ENCODE results near the gene MACROD1.

The MACROD1 gene

DNA sequence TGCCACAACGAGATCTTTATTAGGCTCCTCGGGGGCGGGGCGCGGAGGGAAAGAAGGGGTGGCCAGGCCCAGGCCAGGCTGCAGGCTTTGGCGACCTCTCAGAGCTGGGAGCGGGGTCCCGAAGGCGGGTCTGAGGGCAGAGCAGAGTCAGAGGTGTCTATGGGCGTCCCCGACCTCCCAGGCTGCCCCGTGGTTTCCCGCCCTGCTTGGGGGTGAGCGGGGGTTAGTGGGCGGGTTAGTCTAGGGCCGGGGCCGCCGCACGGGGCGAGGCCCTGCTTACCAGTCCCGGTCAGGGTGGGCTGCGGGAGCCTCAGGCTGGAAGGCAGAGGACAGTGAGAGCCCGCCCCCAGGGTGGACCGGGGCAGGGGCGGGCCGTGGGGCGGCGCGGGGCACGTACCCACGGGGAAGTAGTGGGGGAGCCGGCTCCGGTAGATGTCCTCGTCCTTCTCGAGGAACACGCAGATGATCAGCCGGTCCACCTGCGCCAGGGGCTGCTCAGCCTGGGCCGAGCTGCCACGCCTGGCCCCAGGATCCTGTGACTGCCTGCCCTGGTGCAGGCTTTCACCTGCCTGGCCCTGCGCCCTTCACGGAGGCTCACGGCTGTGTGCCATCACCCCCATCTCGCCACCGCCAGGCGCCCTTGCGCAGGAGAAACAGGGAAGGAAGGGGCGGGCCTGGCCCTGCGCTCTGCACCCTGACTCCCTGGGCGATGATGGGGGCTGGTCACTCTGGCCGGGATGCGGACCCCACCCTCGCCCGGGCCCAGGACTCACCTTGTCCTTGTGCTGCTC, 167.2 kb downstream of the MACROD1 start:
- Histone ChIP-seq H3K4me1 (no peaks in the 10 kb centered on the region), H3K79me2 (no peaks in the 10 kb centered on the region), H3K4me3 (ENCODE audit: low read depth, low read length) (no peak overlapping the region), H3K36me3 (ENCODE audit: control insufficient read depth, insufficient read depth, low read length) (no peaks in the 10 kb centered on the region), H2AFZ (no peak overlapping the region), H3K9ac (no peak overlapping the region), H3K27me3 (ENCODE audit: control insufficient read depth, insufficient read depth, low read length) (no peaks in the 10 kb centered on the region), H3K4me2 (ENCODE audit: low read length) (no peak overlapping the region), H3K9me3 (ENCODE audit: control insufficient read depth, low read length) (no peaks in the 10 kb centered on the region), H3K27ac (no peak overlapping the region)
- TF ChIP-seq, protein P1, sequence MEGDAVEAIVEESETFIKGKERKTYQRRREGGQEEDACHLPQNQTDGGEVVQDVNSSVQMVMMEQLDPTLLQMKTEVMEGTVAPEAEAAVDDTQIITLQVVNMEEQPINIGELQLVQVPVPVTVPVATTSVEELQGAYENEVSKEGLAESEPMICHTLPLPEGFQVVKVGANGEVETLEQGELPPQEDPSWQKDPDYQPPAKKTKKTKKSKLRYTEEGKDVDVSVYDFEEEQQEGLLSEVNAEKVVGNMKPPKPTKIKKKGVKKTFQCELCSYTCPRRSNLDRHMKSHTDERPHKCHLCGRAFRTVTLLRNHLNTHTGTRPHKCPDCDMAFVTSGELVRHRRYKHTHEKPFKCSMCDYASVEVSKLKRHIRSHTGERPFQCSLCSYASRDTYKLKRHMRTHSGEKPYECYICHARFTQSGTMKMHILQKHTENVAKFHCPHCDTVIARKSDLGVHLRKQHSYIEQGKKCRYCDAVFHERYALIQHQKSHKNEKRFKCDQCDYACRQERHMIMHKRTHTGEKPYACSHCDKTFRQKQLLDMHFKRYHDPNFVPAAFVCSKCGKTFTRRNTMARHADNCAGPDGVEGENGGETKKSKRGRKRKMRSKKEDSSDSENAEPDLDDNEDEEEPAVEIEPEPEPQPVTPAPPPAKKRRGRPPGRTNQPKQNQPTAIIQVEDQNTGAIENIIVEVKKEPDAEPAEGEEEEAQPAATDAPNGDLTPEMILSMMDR (IDR thresholded peaks at IDR 0.05): no peak

DNA sequence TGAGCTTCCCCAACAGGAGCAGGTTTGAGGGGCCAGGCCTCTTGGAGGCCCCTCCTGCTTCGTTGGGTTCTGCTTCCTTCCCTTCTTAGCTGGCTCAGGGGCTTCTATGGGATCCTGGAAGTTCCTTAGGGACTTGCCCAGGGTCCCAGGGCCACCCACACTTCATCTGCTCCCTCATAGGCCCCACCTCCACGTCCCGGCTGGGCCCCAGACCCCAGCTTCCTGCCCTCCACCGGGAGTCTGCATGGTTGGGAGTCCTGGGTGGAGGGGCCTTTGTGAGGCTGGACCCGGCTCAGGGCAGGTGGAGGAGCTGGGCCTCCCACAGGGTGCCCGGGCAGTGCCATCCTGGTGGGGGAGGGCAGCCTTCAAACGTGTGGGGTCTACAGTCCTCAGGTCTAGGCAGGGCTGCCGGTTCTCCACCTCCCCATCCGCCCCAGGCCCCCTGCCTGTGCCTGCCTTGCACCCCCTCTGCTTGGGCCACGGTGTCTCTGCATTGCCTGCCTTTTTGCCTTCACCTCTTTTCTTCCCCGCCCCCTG, 168.0 kb downstream of the MACROD1 start:
- Histone ChIP-seq H3K27me3 (ENCODE audit: control insufficient read depth, insufficient read depth, low read length) (no peaks in the 10 kb centered on the region), H3K79me2 (no peaks in the 10 kb centered on the region), H3K4me3 (ENCODE audit: low read depth, low read length) (no peak overlapping the region), H3K4me2 (ENCODE audit: low read length) (no peak overlapping the region), H3K9ac (no peak overlapping the region), H2AFZ (no peak overlapping the region), H3K4me1 (no peaks in the 10 kb centered on the region), H3K27ac (no peak overlapping the region), H3K9me3 (ENCODE audit: control insufficient read depth, low read length) (no peaks in the 10 kb centered on the region), H3K36me3 (ENCODE audit: control insufficient read depth, insufficient read depth, low read length) (no peaks in the 10 kb centered on the region)
- TF ChIP-seq, protein P1 (IDR thresholded peaks at IDR 0.05): no peak

DNA sequence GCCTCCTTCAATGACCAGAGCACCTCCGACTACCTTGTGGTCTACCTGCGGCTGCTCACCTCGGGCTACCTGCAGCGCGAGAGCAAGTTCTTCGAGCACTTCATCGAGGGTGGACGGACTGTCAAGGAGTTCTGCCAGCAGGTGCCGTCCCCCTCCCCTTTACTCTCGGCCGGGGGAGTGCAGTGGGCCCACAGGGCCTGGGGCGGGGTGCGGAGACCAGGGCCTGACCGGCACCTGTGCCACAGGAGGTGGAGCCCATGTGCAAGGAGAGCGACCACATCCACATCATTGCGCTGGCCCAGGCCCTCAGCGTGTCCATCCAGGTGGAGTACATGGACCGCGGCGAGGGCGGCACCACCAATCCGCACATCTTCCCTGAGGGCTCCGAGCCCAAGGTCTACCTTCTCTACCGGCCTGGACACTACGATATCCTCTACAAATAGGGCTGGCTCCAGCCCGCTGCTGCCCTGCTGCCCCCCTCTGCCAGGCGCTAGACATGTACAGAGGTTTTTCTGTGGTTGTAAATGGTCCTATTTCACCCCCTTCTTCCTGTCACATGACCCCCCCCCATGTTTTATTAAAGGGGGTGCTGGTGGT, 168.7 kb downstream of the MACROD1 start:
- Histone ChIP-seq H3K4me1 (no peaks in the 10 kb centered on the region), H2AFZ (no peak overlapping the region), H3K27me3 (ENCODE audit: control insufficient read depth, insufficient read depth, low read length) (no peaks in the 10 kb centered on the region), H3K27ac (no peak overlapping the region), H3K4me2 (ENCODE audit: low read length) (no peak overlapping the region), H3K9ac (no peak overlapping the region), H3K4me3 (ENCODE audit: low read depth, low read length) (no peak overlapping the region), H3K79me2 (no peaks in the 10 kb centered on the region), H3K36me3 (ENCODE audit: control insufficient read depth, insufficient read depth, low read length) (no peaks in the 10 kb centered on the region), H3K9me3 (ENCODE audit: control insufficient read depth, low read length) (no peaks in the 10 kb centered on the region)
- TF ChIP-seq, protein P1 (IDR thresholded peaks at IDR 0.05): no peak

DNA sequence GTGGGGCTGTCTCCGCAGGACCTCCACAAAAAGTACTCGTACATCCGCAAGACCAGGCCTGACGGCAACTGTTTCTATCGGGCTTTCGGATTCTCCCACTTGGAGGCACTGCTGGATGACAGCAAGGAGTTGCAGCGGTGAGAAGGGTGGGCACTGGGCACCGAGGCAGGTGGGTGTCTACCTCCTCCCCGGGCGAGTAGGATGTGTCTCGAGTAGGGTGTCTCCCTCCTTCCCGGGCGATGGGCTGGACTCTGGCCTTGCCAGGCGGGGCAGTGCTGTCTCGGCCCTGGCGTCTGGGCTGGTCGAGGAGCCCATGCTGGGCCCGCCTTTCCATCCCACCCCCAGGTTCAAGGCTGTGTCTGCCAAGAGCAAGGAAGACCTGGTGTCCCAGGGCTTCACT, 169.4 kb downstream of the MACROD1 start:
- no peak overlapping the region for H2AFZ ChIP-seq
- H3K4me2 ChIP-seq (ENCODE audit: low read length): no peak overlapping the region
- H3K27ac ChIP-seq: no peak overlapping the region
- no peaks in the 10 kb centered on the region for H3K79me2 ChIP-seq
- no peak overlapping the region for H3K9ac ChIP-seq
- H3K27me3 ChIP-seq (ENCODE audit: control insufficient read depth, insufficient read depth, low read length): no peaks in the 10 kb centered on the region
- TF ChIP-seq, protein P1 (IDR thresholded peaks at IDR 0.05): no peak
- H3K9me3 ChIP-seq (ENCODE audit: control insufficient read depth, low read length): no peaks in the 10 kb centered on the region
- no peaks in the 10 kb centered on the region for H3K36me3 ChIP-seq (ENCODE audit: control insufficient read depth, insufficient read depth, low read length)
- no peaks in the 10 kb centered on the region for H3K4me1 ChIP-seq
- no peak overlapping the region for H3K4me3 ChIP-seq (ENCODE audit: low read depth, low read length)
